GM12878 (cell line): ENCODE results near the gene LLPH. TPM values are rescaled to one million over a fixed set of nuclear protein-coding genes. Genes with fewer than 3 reads are reported as not detected.

ENCODE experiments used
- CHD2 ChIP-seq: IDR thresholded peaks from 2 replicates; pipeline ENCODE4 v1.6.1; 2011; ENCODE audit warnings: low read depth, low read length, improper control_type of control experiment, borderline replicate concordance
- CREB1 ChIP-seq: IDR thresholded peaks from 2 replicates; pipeline ENCODE4 v1.6.1; 2012; ENCODE audit warnings: low read depth, mild to moderate bottlenecking, inconsistent platforms
- EGR1 ChIP-seq, 2 experiments: IDR thresholded peaks; 1 replicate in 1 of 2; 2 replicates in 1 of 2; pipeline ENCODE4 v1.6.1; 2011 to 2012; ENCODE audit warnings: low read depth in 2 of 2, low read length in 2 of 2, borderline replicate concordance in 1 of 2, mild to moderate bottlenecking in 1 of 2, moderate library complexity in 1 of 2
- ETV6 ChIP-seq, 2 experiments: fragments of 450-650 bp in 1 of 2; IDR thresholded peaks in 1 of 2; conservative IDR thresholded peaks in 1 of 2; 2 replicates each; pipeline ENCODE4 v1.6.1; 2014; ENCODE audit warnings: antibody characterized with exemption in 1 of 2, borderline replicate concordance in 1 of 2, low read depth in 1 of 2, mild to moderate bottlenecking in 1 of 2, moderate library complexity in 1 of 2
- HDGF ChIP-seq: fragments of 450-650 bp; IDR thresholded peaks from 2 replicates; pipeline ENCODE4 v1.6.1; 2016; ENCODE audit warnings: antibody characterized with exemption
- IRF4 ChIP-seq: IDR thresholded peaks from 2 replicates; pipeline ENCODE4 v1.6.1; 2011; ENCODE audit warnings: low read depth, low read length
- LARP7 ChIP-seq: fragments of 450-650 bp; IDR thresholded peaks from 2 replicates; pipeline ENCODE4 v1.6.1; 2017; ENCODE audit warnings: mild to moderate bottlenecking
- MAX ChIP-seq: IDR thresholded peaks from 2 replicates; pipeline ENCODE4 v1.6.1; 2012; ENCODE audit warnings: low read depth, low read length, improper control_type of control experiment
- MYC ChIP-seq: IDR thresholded peaks from 2 replicates; pipeline ENCODE4 v1.6.1; 2011; ENCODE audit warnings: mild to moderate bottlenecking, low read length, moderate library complexity, inconsistent platforms; ENCODE audit not compliant: insufficient read depth, insufficient replicate concordance, insufficient read length, severe bottlenecking
- NR2C1 ChIP-seq: fragments of 450-650 bp; IDR thresholded peaks from 2 replicates; pipeline ENCODE4 v1.6.1; 2017; ENCODE audit warnings: antibody characterized with exemption, mild to moderate bottlenecking, moderate library complexity
- SKIL ChIP-seq: fragments of 450-650 bp; IDR thresholded peaks from 2 replicates; pipeline ENCODE4 v1.6.1; 2017; ENCODE audit warnings: mild to moderate bottlenecking, low read depth, inconsistent platforms; ENCODE audit not compliant: poor library complexity, severe bottlenecking
- ZBED1 ChIP-seq: IDR thresholded peaks from 2 replicates; pipeline ENCODE4 v1.6.1; 2016; ENCODE audit warnings: borderline replicate concordance
- ZBTB11 ChIP-seq: fragments of 450-650 bp; formaldehyde crosslinking; IDR thresholded peaks from 2 replicates; pipeline ENCODE4 v1.5.0; 2022; ENCODE audit warnings: mild to moderate bottlenecking, missing genetic modification characterization
- ZBTB33 ChIP-seq: fragments of 450-650 bp; IDR thresholded peaks from 2 replicates; pipeline ENCODE4 v1.6.1; 2017; ENCODE audit warnings: mild to moderate bottlenecking
- ZNF592 ChIP-seq: fragments of 450-650 bp; IDR thresholded peaks from 2 replicates; pipeline ENCODE4 v1.6.1; 2017; ENCODE audit warnings: mild to moderate bottlenecking, moderate library complexity
- polyA plus RNA-seq, 11 experiments: library from polyadenylated mRNA; depleted of rRNA in 4 of 11; unstranded in 6 of 11; stranded (reverse) in 5 of 11; fragments of >200 nt; fragmentation: Nextera tagmentation in 4 of 11; fragmentation: Illumina TruSeq in 1 of 11; extraction: Ambion mirVana in 4 of 11; extraction: Trizol in 1 of 11; gene quantifications; 1 replicate in 1 of 11; 2 replicates in 10 of 11; pipeline versions ENCODE4 v1.2.1 to v1.2.3, GENCODE V29; 2011 to 2016; ENCODE audit warnings: inconsistent platforms in 2 of 11, missing spikeins in 2 of 11, low read depth in 1 of 11
- total RNA-seq, 4 experiments: library from RNA; depleted of rRNA in 3 of 4; stranded (reverse); fragments of >200 nt in 3 of 4; fragmentation: Illumina TruSeq in 1 of 4; extraction: Trizol in 1 of 4; gene quantifications; 2 replicates each; pipeline versions ENCODE4 v1.2.1 to v1.2.3, GENCODE V29; 2013 to 2021

Gene LLPH
- total and polyA plus RNA-seq, 10 of the 15 experiments (the other 5 are each of a cell fraction or from before 2014, with no cell fraction given) = 15.2 to 107 (median 70.4) TPM

GRCh38 chr12:66169221-66170170 lies 38.9 kb upstream of the LLPH start, which contains the start of gene TMBIM4 (continued):
- TF ChIP-seq ZBTB11 (peak; percentile 33; the same call in 1 of the 2 replicates), CHD2 (no peak), NR2C1 (peak; percentile 27; the same call in 1 of the 2 replicates), HDGF (no peak), LARP7 (peak; percentile 86), CREB1 (peak; percentile 84), ZBED1 (no peak; the same call in 1 of the 2 replicates), ETV6 (conservative IDR thresholded peaks at IDR 0.05 in 1 of 2, IDR thresholded peaks at IDR 0.05 in 1 of 2; ENCODE audit: borderline replicate concordance in 1 of 2, low read depth in 1 of 2) (peak; percentile 80 to 98; a peak in 2 of 4 replicates), EGR1 (IDR thresholded peaks at IDR 0.05; ENCODE audit: borderline replicate concordance in 1 of 2, low read depth in 2 of 2, low read length in 2 of 2) (peak in 1 of 2 experiments; percentile 91; a peak in 2 of 3 replicates), IRF4 (peak; percentile 66; the same call in 1 of the 2 replicates), ZNF592 (no peak), MYC (peak; percentile 62), MAX (peak; percentile 57; the same call in 1 of the 2 replicates), ZBTB33 (no peak), SKIL (no peak)
